ENCODE data around the gene RPS6KB2.

The RPS6KB2 gene

DNA sequence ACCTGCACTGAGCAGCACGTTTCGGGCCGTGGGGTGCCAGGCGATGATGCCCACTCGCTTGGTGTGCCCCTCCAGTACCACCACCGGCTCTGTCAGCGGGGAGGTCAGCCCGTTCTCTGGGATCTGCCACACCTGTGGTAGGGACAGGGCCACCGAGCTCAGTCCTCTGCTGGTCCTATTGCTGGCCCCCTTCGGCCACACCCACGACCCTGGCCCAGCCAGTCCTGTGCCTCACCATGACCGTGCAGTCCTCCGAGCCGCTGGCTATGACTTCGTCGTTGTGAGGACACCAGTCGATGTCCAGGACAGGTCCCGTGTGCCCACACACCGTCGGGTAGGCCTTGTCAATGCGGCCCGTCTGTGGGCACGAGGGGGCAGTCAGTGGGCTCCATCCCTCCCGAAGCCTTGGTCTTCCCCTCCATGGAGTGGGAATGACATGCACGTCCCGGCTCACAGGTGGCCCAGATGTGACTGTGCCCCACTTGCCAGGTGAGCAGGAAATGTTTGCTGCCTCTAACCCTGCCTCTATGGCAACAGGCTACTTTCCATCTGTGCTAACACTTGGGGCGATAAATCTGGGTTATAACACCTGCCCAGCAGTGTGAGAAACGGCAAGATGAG is 13.5 kb downstream of the RPS6KB2 start:
- H3K4me3 ChIP-seq (ENCODE audit: low read depth, low read length): no peak overlapping the region
- TF ChIP-seq, protein P1, sequence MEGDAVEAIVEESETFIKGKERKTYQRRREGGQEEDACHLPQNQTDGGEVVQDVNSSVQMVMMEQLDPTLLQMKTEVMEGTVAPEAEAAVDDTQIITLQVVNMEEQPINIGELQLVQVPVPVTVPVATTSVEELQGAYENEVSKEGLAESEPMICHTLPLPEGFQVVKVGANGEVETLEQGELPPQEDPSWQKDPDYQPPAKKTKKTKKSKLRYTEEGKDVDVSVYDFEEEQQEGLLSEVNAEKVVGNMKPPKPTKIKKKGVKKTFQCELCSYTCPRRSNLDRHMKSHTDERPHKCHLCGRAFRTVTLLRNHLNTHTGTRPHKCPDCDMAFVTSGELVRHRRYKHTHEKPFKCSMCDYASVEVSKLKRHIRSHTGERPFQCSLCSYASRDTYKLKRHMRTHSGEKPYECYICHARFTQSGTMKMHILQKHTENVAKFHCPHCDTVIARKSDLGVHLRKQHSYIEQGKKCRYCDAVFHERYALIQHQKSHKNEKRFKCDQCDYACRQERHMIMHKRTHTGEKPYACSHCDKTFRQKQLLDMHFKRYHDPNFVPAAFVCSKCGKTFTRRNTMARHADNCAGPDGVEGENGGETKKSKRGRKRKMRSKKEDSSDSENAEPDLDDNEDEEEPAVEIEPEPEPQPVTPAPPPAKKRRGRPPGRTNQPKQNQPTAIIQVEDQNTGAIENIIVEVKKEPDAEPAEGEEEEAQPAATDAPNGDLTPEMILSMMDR (IDR thresholded peaks at IDR 0.05; ENCODE audit: insufficient read depth, low read depth, low read length, missing control alignments): no peak
- no peak for DNase-seq (ENCODE audit: low read depth)

DNA sequence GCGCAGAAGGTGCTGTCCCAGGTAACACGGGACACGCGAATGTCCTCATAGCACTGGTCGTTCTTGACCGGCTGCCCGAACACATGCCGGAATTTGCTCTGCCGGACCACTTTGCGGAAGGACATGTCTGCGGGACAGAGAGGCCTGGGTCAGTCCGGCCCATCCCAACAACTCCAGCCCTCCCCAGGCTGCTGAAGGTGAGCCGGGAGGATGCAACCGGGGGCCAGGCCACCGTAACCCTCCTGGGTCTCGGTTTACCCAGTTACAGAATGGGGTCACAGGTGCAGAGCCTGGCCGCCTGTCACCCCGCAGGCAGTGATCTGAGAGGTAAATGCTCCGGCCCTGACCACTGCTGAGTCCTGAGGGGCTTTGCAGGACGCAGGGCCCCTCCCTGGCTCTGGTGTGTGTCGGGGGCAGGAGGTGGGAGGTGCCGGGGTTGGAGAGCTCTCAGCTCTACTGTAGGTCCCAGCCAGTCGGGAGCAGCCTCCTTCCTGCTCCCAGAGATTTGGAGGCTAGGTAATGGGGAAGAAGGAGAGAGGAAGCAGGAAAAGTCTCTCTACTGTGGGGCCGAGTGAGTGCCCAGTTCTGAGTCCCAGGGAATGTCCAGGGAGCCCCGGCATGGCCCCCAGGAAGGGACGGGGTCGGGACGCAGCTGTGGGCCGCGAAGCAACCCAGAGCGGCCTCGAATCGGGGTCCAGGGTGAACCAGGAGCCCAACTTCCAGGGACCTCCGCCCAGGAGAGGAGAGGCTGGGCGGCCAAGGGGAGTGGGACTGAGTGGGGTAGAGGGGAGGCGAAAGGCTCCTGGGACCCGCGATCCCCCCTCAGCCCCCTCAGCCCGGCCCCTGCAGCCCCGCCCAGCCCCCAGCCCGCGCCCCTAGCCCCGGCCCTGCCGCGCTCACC is 14.5 kb downstream of the RPS6KB2 start:
- H3K4me3 ChIP-seq (ENCODE audit: low read depth, low read length): peak overlapping the region; percentile 48
- TF ChIP-seq, protein P1 (IDR thresholded peaks at IDR 0.05; ENCODE audit: insufficient read depth, low read depth, low read length, missing control alignments): no peak
- DNase-seq (ENCODE audit: low read depth): no peak

DNA sequence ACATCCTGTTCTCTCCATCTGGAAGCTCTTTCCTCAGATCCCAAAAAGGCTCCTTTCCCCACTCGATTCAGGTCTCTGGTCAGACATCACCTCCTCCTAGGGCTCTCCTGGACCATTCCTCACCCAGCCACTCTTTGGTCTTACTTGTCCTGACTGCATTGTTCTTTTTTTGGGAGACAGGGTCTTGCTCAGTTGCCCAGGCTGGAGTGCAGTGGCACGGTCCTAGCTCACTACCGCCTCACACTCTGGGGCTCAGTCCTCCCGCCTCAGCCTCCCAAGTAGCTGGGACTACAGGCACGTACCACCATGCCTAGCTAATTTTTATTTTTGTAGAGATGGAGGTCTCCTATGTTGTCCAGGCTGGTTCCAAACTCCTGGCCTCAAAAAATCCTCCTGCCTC is 17.2 kb downstream of the RPS6KB2 start:
- TF ChIP-seq, protein P1 (IDR thresholded peaks at IDR 0.05; ENCODE audit: insufficient read depth, low read depth, low read length, missing control alignments): no peak
- peak overlapping the region; percentile 48 for H3K4me3 ChIP-seq (ENCODE audit: low read depth, low read length)
- DNase-seq (ENCODE audit: low read depth): no peak

DNA sequence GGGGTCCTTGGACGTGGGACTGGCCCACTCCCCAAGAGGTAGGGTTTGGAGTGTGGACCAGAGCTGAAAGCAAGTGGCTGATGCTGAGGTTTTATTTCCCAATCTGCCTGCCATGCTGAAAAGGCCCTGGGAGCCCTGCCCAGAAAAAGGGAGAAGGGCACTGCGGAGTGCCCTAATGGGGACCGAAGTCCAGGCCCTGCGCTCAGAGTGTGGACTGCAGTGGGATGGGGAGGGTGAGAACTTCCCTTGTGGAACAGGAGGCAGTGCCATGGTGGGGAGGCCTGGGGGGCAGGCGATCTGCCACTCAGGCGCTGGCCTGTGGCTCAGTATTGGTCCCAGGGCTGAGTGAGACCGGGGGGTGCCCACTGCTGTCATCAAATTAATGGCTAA is 19.9 kb downstream of the RPS6KB2 start:
- no peak overlapping the region for H3K4me3 ChIP-seq (ENCODE audit: low read depth, low read length)
- TF ChIP-seq, protein P1 (IDR thresholded peaks at IDR 0.05; ENCODE audit: insufficient read depth, low read depth, low read length, missing control alignments): no peak
- DNase-seq (ENCODE audit: low read depth): no peak

DNA sequence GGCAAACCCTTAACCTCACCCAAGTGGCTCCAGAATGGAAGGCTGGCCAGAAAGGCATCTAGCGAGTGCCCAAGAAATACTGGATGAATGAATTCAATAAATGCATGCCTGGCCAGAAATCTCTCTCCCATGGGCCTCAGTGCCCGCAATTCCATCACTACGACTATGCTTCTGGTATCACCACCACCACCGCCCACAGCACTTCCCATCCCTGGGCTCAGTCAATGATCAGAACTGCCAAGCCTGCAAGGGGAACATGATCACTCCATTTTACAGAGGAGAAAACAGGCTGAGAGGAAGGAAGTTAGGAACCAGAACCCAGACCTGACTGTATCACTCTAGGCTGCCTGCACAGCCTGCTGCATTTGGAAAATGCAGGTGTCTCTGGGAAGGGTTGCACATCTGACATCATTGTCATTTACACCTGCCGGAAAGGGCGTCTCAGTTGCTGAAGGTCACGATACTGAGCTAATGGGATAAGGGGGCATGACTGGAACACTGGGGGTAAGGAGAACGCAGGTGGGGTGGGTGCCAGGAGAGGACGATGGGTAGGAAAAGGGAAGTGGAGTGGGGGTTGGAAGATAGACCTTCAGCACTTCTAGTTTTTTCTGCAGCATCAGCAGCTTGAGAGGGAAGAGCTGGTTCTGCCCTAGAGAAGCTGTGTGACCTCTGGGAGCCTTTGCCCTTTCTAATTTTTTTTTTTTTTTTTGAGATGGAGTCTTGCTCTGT is 21.0 kb downstream of the RPS6KB2 start:
- no peak for DNase-seq (ENCODE audit: low read depth)
- TF ChIP-seq, protein P1 (IDR thresholded peaks at IDR 0.05; ENCODE audit: insufficient read depth, low read depth, low read length, missing control alignments): no peak
- H3K4me3 ChIP-seq (ENCODE audit: low read depth, low read length): no peak overlapping the region

DNA sequence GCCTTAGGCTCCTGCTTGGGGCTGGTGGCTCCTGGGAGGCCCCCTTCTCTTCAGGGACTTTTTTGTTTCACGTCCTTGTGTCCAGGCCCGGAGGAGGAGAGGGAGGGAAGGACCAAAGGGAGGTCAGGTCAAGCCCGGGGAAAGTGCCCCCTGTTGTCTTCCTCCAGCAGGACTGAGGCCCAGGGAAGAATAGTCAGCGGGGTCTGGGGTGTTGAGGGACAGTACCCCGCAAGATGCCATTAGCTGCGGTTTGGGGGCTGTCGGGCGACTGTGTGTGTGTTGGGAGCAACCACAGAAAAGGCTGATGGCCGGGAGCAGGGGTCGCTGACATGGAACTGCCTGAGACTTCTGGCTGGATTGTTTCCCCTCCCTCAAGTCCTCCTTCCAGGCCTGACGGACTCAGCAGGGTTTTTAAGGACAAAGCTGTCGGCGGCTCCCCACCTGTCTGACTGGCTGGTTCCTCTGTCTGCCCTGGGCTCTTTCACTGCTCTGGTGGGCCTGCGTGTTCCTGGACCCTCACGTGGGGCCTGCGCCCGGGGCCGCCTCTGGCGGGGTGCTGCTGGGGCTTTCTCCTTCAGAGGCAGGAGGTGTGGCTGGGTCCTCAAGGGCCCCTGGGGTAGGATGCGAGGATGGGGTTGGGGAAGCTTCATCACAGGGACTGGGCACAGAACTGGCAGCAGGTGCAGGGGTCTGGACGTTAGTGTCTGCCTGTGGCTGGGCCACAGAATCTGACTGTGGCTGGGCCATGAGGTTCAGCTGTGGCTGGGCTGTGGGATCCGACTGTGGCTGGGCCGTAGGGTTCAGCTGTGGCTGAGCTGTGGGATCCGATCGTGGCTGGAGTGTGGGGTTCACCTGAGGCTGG is 22.7 kb downstream of the RPS6KB2 start:
- no peak overlapping the region for H3K4me3 ChIP-seq (ENCODE audit: low read depth, low read length)
- TF ChIP-seq, protein P1 (IDR thresholded peaks at IDR 0.05; ENCODE audit: insufficient read depth, low read depth, low read length, missing control alignments): no peak
- no peak for DNase-seq (ENCODE audit: low read depth)

Data from GM12865 (cell line).